H1 (cell line): ENCODE measurements around the gene WNT5A. TPM values are rescaled to one million over a fixed set of nuclear protein-coding genes. Genes with fewer than 3 reads are reported as not detected.

Experiments used
- POLR2AphosphoS5 ChIP-seq: IDR thresholded peaks from 2 replicates; pipeline ENCODE4 v1.6.1; 2011; ENCODE audit warnings: low read depth, low read length
- SP1 ChIP-seq: IDR thresholded peaks from 2 replicates; pipeline ENCODE4 v1.6.1; 2011; ENCODE audit warnings: low read depth, low read length
- polyA plus RNA-seq, 7 experiments: library from polyadenylated mRNA; depleted of rRNA in 3 of 7; stranded (reverse) in 5 of 7; unstranded in 2 of 7; fragments of >200 nt in 5 of 7; fragments of 200-250 nt in 2 of 7; gene quantifications; 1 replicate in 5 of 7; 2 replicates in 1 of 7; 4 replicates in 1 of 7; pipeline versions ENCODE4 v1.2.1 to v1.2.3, GENCODE V29; 2011 to 2013; ENCODE audit warnings: missing spikeins in 2 of 7, mixed read lengths in 2 of 7
- total RNA-seq: library from RNA; stranded (reverse); fragmentation: NEBNext Ultra II Directional; extraction: Animal tissue kit (Norgen Biotek cat#: 25700); gene quantifications from 2 replicates; pipeline ENCODE4 v1.2.1, GENCODE V29; 2021
- TF ChIP-seq, protein P1 (sequence below), 3 experiments: IDR thresholded peaks; 1 replicate in 2 of 3; 2 replicates in 1 of 3; pipeline versions ENCODE4 v1.5.1 to v1.6.1; 2011; ENCODE audit warnings: low read length in 3 of 3, mild to moderate bottlenecking in 3 of 3, inconsistent platforms in 2 of 3, low read depth in 1 of 3, moderate library complexity in 1 of 3; ENCODE audit not compliant: insufficient read depth in 1 of 3; ENCODE audit errors: control extremely low read depth in 1 of 3

WNT5A gene
- total and polyA plus RNA-seq, 2 of the 8 experiments (the other 6 are each of a cell fraction or from before 2014, with no cell fraction given), result 3.9 to 5.6 TPM

GRCh38 chr3:55487381-55488241 is 505 bp upstream of the WNT5A start (continued):
- TF ChIP-seq, protein P1, sequence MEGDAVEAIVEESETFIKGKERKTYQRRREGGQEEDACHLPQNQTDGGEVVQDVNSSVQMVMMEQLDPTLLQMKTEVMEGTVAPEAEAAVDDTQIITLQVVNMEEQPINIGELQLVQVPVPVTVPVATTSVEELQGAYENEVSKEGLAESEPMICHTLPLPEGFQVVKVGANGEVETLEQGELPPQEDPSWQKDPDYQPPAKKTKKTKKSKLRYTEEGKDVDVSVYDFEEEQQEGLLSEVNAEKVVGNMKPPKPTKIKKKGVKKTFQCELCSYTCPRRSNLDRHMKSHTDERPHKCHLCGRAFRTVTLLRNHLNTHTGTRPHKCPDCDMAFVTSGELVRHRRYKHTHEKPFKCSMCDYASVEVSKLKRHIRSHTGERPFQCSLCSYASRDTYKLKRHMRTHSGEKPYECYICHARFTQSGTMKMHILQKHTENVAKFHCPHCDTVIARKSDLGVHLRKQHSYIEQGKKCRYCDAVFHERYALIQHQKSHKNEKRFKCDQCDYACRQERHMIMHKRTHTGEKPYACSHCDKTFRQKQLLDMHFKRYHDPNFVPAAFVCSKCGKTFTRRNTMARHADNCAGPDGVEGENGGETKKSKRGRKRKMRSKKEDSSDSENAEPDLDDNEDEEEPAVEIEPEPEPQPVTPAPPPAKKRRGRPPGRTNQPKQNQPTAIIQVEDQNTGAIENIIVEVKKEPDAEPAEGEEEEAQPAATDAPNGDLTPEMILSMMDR (IDR thresholded peaks at IDR 0.05; ENCODE audit: control extremely low read depth in 1 of 3, insufficient read depth in 1 of 3, low read depth in 1 of 3, low read length in 3 of 3), result no peak
- TF ChIP-seq POLR2AphosphoS5 (no peak), SP1 (no peak)
- TF ChIP-seq, all 59 proteins: peak for 6
